Measurements from ENCODE around the gene FAM53B. TPM values are rescaled to one million over a fixed set of nuclear protein-coding genes. Genes with fewer than 3 reads are reported as not detected.

Gene FAM53B
- total RNA-seq, 1 experiment from 2014 or later: 9.8 TPM

DNA sequence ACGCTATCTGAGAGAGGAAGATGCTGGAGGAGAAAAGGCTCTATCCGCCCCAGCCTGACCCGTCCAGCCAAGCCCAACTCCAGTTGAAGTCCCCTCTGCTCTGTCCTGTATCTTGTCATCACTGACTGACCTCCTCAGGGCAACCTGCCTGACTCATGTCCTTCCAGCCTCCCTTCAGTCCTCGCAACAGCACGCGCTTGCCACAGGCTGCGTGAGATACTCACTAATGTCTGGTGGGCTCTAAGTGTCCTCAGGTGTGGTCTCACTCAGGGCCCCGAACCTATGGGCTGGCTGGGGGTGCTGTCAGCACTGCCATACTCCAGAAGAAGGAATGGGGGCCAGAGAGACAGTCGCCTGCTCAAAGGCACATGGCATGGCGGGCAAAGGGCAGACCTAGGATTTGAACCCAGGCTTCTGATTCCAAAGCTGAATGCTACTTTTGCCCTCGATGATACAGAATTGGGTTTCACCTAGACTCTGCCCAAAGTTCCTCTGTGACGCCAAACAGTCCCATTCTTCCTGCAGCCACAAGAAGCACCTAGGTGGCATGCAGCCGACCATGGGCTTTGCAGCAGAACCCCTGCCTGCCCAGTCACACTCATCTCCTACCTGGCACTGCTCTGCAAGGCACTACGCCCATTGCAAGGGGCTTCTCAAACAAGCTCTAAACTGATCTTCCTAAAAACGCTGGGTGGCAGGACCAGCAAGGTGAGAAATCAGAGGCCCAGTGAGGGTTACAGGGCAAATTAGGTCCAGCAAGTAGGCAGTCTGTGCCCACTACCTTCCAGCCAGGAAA lies 8.5 kb downstream of the FAM53B start:
- no peaks in the 10 kb centered on the region for H3K36me3 ChIP-seq (ENCODE audit: low read depth)
- no peak for DNase-seq
- no peaks in the 10 kb centered on the region for H3K27me3 ChIP-seq (ENCODE audit: insufficient read depth, low read depth)
- no peaks in the 10 kb centered on the region for H3K9me2 ChIP-seq (ENCODE audit: insufficient read depth)
- intact Hi-C loops (cut with micrococcal nuclease; ENCODE audit: unreplicated experiment): no loop called here
- no peak overlapping the region for H3K4me2 ChIP-seq
- H3K9me3 ChIP-seq (ENCODE audit: insufficient read depth, low read depth): no peaks in the 10 kb centered on the region
- H4K20me1 ChIP-seq (ENCODE audit: insufficient read depth): no peaks in the 10 kb centered on the region; the same call in 1 of the 2 replicates
- H2AFZ ChIP-seq: no peak overlapping the region
- CTCF ChIA-PET: no interaction called here
- TF ChIP-seq, protein P1, sequence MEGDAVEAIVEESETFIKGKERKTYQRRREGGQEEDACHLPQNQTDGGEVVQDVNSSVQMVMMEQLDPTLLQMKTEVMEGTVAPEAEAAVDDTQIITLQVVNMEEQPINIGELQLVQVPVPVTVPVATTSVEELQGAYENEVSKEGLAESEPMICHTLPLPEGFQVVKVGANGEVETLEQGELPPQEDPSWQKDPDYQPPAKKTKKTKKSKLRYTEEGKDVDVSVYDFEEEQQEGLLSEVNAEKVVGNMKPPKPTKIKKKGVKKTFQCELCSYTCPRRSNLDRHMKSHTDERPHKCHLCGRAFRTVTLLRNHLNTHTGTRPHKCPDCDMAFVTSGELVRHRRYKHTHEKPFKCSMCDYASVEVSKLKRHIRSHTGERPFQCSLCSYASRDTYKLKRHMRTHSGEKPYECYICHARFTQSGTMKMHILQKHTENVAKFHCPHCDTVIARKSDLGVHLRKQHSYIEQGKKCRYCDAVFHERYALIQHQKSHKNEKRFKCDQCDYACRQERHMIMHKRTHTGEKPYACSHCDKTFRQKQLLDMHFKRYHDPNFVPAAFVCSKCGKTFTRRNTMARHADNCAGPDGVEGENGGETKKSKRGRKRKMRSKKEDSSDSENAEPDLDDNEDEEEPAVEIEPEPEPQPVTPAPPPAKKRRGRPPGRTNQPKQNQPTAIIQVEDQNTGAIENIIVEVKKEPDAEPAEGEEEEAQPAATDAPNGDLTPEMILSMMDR (conservative IDR thresholded peaks at IDR 0.05): no peak
- TF ChIP-seq EZH2 (IDR thresholded peaks at IDR 0.05; ENCODE audit: low read depth): no peak
- peaks cover 8% of the 10 kb centered on the region; the same call in 1 of the 2 replicates for H3K4me1 ChIP-seq (replicated peaks; ENCODE audit: insufficient read depth)
- no peak overlapping the region for H3K4me3 ChIP-seq
- peaks cover 9% of the 10 kb centered on the region; the same call in 1 of the 2 replicates for H3K79me2 ChIP-seq (ENCODE audit: low read depth)
- POLR2A ChIA-PET (ENCODE audit: unreplicated experiment): no interaction called here
- BruUV-seq (replicated peaks): no TSS peak
- H3F3A ChIP-seq (ENCODE audit: insufficient read depth, low read depth): no peaks in the 10 kb centered on the region
- no peak overlapping the region for H3K27ac ChIP-seq

DNA sequence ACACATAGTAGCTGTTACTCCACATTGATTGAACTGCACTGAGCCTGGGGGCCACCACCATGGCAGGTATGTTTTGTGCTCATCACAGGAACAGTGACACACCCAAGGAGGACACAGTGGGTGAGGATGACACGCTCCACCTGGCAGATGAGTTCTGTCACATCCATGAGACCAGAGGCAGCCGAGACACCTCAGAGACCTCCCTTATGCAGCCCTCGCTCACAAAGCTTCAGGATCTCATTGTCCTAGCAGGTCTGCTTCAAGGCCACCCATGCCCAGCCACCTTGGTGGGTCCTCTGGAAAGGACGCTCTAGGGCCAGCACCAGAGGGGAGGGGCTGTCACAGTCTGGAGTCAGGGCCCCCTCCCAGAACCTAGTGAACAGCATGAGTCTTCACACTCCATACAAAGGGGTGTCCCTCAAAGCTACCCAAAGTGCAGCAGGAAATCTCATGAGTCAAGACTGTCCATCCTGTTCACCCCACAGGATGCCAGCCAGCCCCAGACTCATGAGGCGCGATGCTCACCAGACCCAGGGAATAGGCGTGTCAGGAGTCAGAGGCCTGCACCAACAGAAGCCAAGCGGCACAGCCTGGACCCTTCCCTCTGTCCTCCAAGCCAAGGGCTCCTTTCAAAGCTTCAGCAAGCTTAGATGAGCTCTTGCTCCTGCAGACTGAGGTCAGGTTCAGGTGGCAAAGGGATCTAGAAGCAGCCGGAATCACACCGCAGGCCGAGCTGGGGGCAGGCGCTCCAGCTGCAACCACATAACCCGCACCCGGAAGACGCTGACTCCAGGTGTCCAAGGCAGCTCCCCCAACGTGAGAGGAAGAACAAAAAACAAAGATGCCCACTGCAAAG lies 9.6 kb downstream of the FAM53B start:
- intact Hi-C loops (cut with micrococcal nuclease; ENCODE audit: unreplicated experiment): no loop called here
- no TSS peak for BruUV-seq (replicated peaks)
- ChIA-PET CTCF (no interaction called here), POLR2A (ENCODE audit: unreplicated experiment) (no interaction called here)
- Histone ChIP-seq H2AFZ (no peak overlapping the region), H3K4me3 (no peak overlapping the region), H3K79me2 (ENCODE audit: low read depth) (peaks cover 5% of the 10 kb centered on the region; the same call in 1 of the 2 replicates), H3K4me2 (no peak overlapping the region), H3K36me3 (ENCODE audit: low read depth) (no peaks in the 10 kb centered on the region), H3K4me1 (replicated peaks; ENCODE audit: insufficient read depth) (peaks cover 8% of the 10 kb centered on the region; the same call in 1 of the 2 replicates), H4K20me1 (ENCODE audit: insufficient read depth) (no peaks in the 10 kb centered on the region; the same call in 1 of the 2 replicates), H3K27me3 (ENCODE audit: insufficient read depth, low read depth) (no peaks in the 10 kb centered on the region), H3K9me2 (ENCODE audit: insufficient read depth) (no peaks in the 10 kb centered on the region), H3F3A (ENCODE audit: insufficient read depth, low read depth) (no peaks in the 10 kb centered on the region), H3K27ac (no peak overlapping the region), H3K9me3 (ENCODE audit: insufficient read depth, low read depth) (no peaks in the 10 kb centered on the region)
- TF ChIP-seq, protein P1 (conservative IDR thresholded peaks at IDR 0.05): no peak
- no peak for TF ChIP-seq EZH2 (IDR thresholded peaks at IDR 0.05; ENCODE audit: low read depth)
- no peak for DNase-seq

DNA sequence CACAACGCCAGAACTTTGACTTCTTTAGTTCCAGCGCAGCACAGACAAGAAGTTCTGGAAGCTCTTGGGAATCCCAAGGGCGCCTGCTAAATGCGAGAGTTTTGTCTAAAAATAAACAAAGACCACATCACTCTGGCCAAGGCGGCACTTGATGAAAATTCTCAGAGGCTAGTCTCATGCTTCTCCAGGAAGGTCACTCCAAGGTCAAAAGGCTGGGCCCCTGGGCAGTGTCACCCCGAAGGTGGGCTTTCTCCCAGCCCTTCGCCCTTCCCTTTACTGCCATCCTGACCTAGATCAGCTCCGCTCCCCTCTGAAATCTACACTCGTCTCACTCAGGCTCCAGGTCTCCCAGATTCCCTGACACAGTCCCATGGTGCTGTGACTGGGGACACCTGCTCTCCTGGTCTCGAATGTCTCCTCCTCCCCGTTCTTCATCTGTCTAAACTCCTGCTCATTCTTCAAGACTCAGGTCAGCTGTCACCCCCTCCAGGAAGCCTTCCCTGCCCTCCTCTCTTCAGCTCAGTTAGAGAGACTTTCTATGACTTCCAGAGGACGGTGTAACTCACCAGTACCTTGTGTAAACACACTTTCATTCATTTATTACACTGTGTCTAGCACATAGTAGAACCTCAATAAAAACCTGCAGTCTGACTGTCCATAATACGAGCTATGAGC lies 10.5 kb downstream of the FAM53B start:
- CTCF ChIA-PET: no interaction called here
- no peak overlapping the region for H3K4me2 ChIP-seq
- no TSS peak for BruUV-seq (replicated peaks)
- H4K20me1 ChIP-seq (ENCODE audit: insufficient read depth): no peaks in the 10 kb centered on the region; the same call in 1 of the 2 replicates
- intact Hi-C loops (cut with micrococcal nuclease; ENCODE audit: unreplicated experiment): no loop called here
- H3K9me3 ChIP-seq (ENCODE audit: insufficient read depth, low read depth): no peaks in the 10 kb centered on the region
- H2AFZ ChIP-seq: no peak overlapping the region
- peaks cover 8% of the 10 kb centered on the region; the same call in 1 of the 2 replicates for H3K4me1 ChIP-seq (replicated peaks; ENCODE audit: insufficient read depth)
- H3K79me2 ChIP-seq (ENCODE audit: low read depth): no peaks in the 10 kb centered on the region
- H3K36me3 ChIP-seq (ENCODE audit: low read depth): no peaks in the 10 kb centered on the region
- no peaks in the 10 kb centered on the region for H3K27me3 ChIP-seq (ENCODE audit: insufficient read depth, low read depth)
- no peak for DNase-seq
- no peak overlapping the region for H3K27ac ChIP-seq
- H3K4me3 ChIP-seq: no peak overlapping the region
- POLR2A ChIA-PET (ENCODE audit: unreplicated experiment): no interaction called here
- TF ChIP-seq, protein P1 (conservative IDR thresholded peaks at IDR 0.05): no peak
- TF ChIP-seq EZH2 (IDR thresholded peaks at IDR 0.05; ENCODE audit: low read depth): no peak
- no peaks in the 10 kb centered on the region for H3F3A ChIP-seq (ENCODE audit: insufficient read depth, low read depth)
- no peaks in the 10 kb centered on the region for H3K9me2 ChIP-seq (ENCODE audit: insufficient read depth)
